ENCODE data around the gene OSBPL10.

DNA sequence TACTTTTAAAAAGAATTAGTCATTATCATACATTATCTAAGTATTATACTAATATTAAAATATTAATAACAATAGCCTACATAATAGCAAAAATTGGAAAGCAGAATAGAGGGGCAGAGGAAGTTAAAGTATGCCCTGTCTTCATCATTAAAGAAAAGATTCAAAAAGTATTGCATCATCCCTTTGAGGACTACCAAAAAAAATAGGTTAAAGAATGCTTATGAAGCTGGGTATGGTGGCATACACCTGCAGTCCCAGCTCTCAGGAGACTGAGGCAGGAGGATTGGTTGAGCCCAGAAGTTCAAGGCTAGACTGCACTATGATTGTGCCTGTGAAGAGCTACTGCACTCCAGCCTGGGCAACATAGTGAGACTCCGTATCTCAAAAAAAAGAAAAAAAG lies 240.7 kb downstream of the OSBPL10 start:
- TF ChIP-seq, protein P1, sequence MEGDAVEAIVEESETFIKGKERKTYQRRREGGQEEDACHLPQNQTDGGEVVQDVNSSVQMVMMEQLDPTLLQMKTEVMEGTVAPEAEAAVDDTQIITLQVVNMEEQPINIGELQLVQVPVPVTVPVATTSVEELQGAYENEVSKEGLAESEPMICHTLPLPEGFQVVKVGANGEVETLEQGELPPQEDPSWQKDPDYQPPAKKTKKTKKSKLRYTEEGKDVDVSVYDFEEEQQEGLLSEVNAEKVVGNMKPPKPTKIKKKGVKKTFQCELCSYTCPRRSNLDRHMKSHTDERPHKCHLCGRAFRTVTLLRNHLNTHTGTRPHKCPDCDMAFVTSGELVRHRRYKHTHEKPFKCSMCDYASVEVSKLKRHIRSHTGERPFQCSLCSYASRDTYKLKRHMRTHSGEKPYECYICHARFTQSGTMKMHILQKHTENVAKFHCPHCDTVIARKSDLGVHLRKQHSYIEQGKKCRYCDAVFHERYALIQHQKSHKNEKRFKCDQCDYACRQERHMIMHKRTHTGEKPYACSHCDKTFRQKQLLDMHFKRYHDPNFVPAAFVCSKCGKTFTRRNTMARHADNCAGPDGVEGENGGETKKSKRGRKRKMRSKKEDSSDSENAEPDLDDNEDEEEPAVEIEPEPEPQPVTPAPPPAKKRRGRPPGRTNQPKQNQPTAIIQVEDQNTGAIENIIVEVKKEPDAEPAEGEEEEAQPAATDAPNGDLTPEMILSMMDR (IDR thresholded peaks at IDR 0.05) = no peak
- no peak for TF ChIP-seq POLR2A (IDR thresholded peaks at IDR 0.05)

Data from lower leg skin (tissue), 3 donors.